Endothelial cell (in vitro differentiated cells): ENCODE results near the gene SPTBN5. TPM values are rescaled to one million over a fixed set of nuclear protein-coding genes. Genes with fewer than 3 reads are reported as not detected.

ENCODE experiments used
- DNase-seq: peaks from one replicate; pipeline ENCODE4 v3.0.0; 2021; ENCODE audit warnings: low spot score
- H3K27ac Mint-ChIP-seq: one replicate; pipeline ENCODE4 v1.8.0; 2021; ENCODE audit warnings: mixed read lengths, inconsistent platforms; ENCODE audit not compliant: unreplicated experiment
- H3K27me3 Mint-ChIP-seq: one replicate; pipeline ENCODE4 v1.8.0; 2021; ENCODE audit warnings: mild to moderate bottlenecking, moderate library complexity, mixed read lengths, inconsistent platforms; ENCODE audit not compliant: unreplicated experiment
- H3K36me3 Mint-ChIP-seq: one replicate; pipeline ENCODE4 v1.8.0; 2021; ENCODE audit warnings: mild to moderate bottlenecking, low read depth, mixed read lengths, inconsistent platforms; ENCODE audit not compliant: unreplicated experiment
- H3K4me1 Mint-ChIP-seq: one replicate; pipeline ENCODE4 v1.8.0; 2021; ENCODE audit warnings: mild to moderate bottlenecking, mixed read lengths, inconsistent platforms; ENCODE audit not compliant: unreplicated experiment
- H3K4me3 Mint-ChIP-seq: one replicate; pipeline ENCODE4 v1.8.0; 2021; ENCODE audit warnings: mild to moderate bottlenecking, mixed read lengths, inconsistent platforms; ENCODE audit not compliant: unreplicated experiment
- H3K9me3 Mint-ChIP-seq: one replicate; pipeline ENCODE4 v1.8.0; 2021; ENCODE audit warnings: mixed read lengths, inconsistent platforms; ENCODE audit not compliant: unreplicated experiment
- total RNA-seq: library from RNA; stranded (reverse); fragmentation: NEBNext Ultra II Directional; extraction: Animal tissue kit (Norgen Biotek cat#: 25700); gene quantifications from one replicate; pipeline ENCODE4 v1.2.1, GENCODE V29; 2021; ENCODE audit not compliant: unreplicated experiment
- TF ChIP-seq, protein P1 (sequence below): fragments of 200-600 bp; sonication (generic); IDR thresholded peaks from one replicate; pipeline ENCODE4 v1.5.0; 2021; ENCODE audit warnings: antibody characterized with exemption; ENCODE audit not compliant: unreplicated experiment

The SPTBN5 gene
- total RNA-seq, 1 donor from 2014 or later: 9.4 TPM

DNA sequence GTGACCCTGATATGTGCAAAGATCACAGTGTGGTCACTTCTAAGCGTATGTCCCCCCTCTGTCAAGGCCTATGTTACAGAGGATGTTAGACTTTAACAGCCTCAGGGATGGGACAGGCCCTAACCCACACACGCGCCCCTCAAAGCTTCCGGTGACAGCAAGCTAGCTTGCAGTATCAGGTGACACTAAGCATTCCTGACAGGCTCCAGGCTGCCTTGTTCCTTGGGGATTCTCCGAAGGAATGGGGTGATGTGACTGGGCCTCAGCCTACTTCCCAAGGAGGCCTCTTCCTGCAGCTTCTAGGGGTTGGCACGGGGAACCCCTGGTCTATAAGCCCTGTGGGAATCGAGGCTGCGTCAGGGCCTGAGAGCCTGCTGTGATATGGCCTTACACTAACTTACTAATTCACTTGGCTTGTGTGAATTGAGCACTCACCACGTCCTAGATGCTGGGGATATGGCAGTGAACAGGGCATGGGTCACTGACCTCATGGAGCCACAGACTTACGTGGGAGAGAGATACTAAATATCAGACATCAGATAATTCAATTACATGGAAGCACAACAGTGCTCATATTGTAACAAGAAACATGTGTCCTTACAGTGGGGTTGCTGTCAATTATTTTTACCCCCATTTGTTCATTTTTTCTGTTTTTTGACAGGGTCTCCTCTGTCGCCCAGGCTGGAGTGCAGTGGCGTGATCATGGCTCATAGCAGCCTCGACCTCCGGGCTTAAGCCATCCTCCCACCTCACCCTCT is 11.4 kb upstream of the SPTBN5 start:
- Mint-ChIP-seq H3K4me3 (no peak overlapping the region), H3K27me3 (peaks cover 2% of the 10 kb centered on the region), H3K27ac (peak overlapping the region; percentile 7), H3K9me3 (no peaks in the 10 kb centered on the region), H3K36me3 (peaks cover 59% of the 10 kb centered on the region), H3K4me1 (peaks cover 11% of the 10 kb centered on the region)
- TF ChIP-seq, protein P1, sequence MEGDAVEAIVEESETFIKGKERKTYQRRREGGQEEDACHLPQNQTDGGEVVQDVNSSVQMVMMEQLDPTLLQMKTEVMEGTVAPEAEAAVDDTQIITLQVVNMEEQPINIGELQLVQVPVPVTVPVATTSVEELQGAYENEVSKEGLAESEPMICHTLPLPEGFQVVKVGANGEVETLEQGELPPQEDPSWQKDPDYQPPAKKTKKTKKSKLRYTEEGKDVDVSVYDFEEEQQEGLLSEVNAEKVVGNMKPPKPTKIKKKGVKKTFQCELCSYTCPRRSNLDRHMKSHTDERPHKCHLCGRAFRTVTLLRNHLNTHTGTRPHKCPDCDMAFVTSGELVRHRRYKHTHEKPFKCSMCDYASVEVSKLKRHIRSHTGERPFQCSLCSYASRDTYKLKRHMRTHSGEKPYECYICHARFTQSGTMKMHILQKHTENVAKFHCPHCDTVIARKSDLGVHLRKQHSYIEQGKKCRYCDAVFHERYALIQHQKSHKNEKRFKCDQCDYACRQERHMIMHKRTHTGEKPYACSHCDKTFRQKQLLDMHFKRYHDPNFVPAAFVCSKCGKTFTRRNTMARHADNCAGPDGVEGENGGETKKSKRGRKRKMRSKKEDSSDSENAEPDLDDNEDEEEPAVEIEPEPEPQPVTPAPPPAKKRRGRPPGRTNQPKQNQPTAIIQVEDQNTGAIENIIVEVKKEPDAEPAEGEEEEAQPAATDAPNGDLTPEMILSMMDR: no peak
- DNase-seq: no peak

DNA sequence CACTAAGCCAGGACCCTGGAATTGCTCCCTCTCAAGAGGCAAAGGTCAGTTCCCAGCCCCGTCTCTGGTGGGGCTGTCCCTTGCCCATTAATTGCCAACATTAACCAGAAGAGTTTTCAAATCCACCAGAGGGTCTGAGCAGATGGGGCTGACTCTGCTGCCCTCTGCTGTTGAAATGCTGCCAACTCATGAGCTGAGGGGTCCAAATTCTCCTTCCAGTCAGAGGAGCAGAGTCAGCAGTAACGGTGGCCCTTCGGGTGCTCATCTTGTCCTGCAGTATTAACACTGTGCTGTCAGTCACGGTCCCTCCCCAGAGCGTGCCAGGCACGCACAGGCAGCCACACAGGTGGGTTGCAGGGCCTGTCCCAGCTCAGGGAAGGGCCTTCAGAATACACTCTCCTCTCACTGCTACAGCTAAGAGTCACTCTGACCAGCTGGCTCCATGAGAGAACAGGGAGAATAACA is 10.7 kb upstream of the SPTBN5 start:
- Mint-ChIP-seq H3K4me3 (no peak overlapping the region), H3K9me3 (no peaks in the 10 kb centered on the region), H3K36me3 (peaks cover 57% of the 10 kb centered on the region), H3K27ac (no peak overlapping the region), H3K4me1 (peaks cover 11% of the 10 kb centered on the region), H3K27me3 (peaks cover 2% of the 10 kb centered on the region)
- TF ChIP-seq, protein P1: peak; percentile 77
- peak; percentile 78 for DNase-seq

DNA sequence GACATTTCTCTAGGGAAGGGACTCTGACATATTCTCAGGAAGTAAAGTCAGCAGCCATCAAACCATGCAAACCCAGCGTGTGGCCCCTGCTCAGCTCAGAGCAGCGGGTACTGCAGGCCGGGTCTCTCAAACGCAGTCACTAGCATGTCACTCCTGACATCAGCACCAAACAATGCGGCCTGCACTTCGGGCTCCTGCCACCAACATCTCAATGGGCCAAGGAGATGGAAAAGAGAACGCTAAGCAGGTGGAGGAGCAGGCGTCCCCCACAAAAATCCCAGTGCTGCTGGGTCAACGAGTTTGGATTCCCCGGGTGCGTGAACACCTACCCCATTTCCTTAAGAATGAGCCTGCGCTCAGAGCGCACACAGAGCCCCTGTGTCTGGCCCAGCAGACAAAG is 9.9 kb upstream of the SPTBN5 start:
- Mint-ChIP-seq H3K4me3 (no peak overlapping the region), H3K9me3 (no peaks in the 10 kb centered on the region), H3K27me3 (peaks cover 2% of the 10 kb centered on the region), H3K36me3 (peaks cover 56% of the 10 kb centered on the region), H3K27ac (no peak overlapping the region), H3K4me1 (peaks cover 11% of the 10 kb centered on the region)
- DNase-seq: no peak
- TF ChIP-seq, protein P1: no peak

DNA sequence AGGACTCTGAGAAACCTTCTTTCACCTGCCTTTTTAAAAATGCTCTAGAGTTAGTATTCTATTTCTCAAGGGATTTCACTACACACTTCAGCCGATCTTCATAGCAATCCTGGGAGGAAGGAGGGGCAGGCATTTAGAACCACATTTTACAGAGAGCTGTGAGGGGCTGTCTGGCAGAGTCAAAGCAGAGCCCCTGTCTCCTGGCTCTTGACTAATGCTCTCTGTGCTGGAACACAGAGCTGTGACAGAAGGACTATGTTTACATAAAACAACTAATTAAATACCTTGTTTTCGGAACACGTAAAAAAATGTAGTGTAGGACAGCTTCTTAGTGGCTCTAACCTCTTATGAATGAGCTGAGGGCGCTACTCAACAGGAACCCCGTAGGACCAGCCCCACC is 7.6 kb upstream of the SPTBN5 start:
- Mint-ChIP-seq H3K4me3 (no peak overlapping the region), H3K27me3 (peaks cover 3% of the 10 kb centered on the region), H3K36me3 (peaks cover 54% of the 10 kb centered on the region), H3K27ac (peak overlapping the region; percentile 25), H3K9me3 (no peaks in the 10 kb centered on the region), H3K4me1 (peaks cover 11% of the 10 kb centered on the region)
- DNase-seq: no peak
- TF ChIP-seq, protein P1: no peak
